NCI-H1694 treated with DMSO at 0.1 percent for 48 hours (cell line): Measurements from ENCODE around the gene CDT1.
A peak's percentile ranks its signal among the peaks of the same experiment; 100 is the strongest.

Source experiments
- DNase-seq: peaks from one replicate; lab custom pipeline; 2025; lab: John Stamatoyannopoulos, UW

Gene CDT1

GRCh38 chr16:88804552-88805339 lies 1.2 kb downstream of the CDT1 start:
- no peak for DNase-seq

DNA sequence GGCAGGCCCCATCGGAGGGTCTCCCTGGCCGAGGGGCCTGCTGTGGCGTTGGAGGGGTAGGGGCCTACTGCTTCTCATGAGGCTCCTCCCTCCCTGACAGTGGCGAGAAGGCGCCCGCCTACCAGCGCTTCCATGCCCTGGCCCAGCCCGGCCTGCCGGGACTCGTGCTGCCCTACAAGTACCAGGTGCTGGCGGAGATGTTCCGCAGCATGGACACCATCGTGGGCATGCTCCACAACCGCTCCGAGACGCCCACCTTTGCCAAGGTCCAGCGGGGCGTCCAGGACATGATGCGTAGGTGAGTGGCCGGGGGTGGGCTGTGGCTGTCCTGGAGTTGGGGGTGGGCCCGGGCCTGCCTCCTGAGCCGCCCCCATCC lies 1.7 kb downstream of the CDT1 start:
- no peak for DNase-seq

DNA sequence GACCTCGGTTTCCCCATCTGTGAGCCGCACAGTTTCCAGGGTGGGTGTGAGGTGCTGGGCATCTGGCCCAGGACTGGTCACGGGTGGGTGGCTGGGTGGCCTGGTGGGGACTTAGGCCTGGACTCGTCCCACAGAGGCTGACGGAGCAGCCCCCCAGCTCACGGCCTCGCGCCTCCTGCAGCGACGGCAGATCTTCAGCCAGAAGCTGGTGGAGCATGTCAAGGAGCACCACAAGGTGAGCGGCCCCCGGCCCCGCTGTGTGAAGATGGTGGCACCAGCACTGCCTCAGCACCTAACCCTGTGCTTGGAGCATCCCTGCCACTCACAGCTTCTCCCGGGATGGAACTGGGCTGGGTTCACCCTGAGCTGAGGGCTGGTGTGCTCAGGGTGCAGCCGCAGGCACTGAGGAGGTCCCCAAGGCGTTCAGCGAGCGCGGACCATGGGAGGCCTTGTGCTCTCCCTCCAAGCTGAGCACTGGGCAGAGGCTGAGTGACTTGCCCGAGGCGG lies 2.4 kb downstream of the CDT1 start:
- DNase-seq: no peak

GRCh38 chr16:88806491-88807111 lies 3.0 kb downstream of the CDT1 start:
- no peak for DNase-seq

DNA sequence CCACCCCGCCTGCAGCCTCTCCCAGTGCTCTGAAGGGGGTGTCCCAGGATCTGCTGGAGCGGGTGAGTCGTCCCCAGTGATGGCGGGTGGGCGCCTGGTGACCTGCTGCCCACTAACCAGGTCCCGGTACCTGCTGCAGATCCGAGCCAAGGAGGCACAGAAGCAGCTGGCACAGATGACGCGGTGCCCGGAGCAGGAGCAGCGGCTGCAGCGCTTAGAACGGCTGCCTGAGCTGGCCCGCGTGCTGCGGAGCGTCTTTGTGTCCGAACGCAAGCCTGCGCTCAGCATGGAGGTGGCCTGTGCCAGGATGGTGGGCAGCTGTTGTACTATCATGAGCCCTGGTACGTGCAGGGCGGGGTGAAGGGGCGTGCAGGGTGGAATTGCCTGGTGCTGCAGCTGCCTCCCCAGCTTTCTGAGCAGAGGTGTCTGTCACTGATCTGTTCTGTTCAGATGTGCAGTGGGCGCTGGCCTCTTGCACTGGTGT lies 3.6 kb downstream of the CDT1 start:
- DNase-seq: no peak

GRCh38 chr16:88807626-88808453 lies 4.3 kb downstream of the CDT1 start:
- DNase-seq: no peak

DNA sequence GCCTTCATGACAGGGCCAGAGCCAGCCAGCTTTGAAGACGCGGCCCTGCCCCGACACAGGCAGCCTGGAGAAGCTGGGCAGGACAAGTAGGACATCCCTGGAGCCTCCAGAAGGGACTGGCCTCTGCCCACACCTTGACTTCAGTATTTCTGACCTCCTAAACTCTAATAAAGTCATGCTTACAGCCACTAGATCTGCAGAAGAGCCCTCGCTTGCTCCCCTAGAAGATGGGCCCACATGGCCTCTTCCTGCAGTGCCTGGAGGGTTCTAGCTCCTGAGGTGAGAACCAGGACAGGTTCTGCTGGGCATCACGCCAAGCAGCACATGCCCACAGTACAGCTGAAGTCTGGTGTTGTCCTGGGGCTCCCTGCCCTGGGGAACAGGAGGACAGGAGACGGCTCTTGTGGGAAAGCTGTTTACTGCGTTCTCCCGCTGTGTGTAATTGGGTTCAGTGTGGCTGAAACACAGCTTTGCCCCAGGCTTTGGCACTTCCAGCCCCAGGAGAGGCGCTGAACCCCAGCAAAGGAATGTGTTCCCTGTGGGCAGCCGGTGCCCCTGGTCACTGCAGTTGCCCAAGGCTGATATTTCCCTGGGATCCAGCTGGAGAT lies 5.6 kb downstream of the CDT1 start:
- no peak for DNase-seq

DNA sequence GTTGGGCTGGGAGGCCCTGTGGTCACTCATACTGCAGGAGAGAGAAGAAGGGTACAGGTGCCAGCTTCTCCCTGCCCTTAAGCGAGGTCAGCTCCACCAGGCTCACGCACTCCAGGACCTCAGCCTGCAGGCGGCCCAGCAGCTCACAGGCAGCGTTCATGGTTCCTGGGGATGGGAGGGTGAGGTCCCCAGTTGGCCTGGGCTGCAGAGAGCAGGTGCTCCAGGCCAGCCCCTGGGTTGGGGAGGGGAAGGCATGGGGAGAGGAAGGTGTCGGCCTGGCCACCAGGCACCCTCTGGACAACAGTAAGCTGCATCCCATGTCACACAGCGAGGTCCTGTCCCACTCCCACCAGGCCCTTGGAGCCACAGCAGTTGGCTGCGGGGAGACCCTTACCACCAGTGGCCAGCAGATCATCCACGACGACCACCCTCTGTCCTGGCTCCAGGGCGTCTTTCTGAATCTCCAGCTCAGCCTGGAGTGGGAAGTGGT lies 6.1 kb downstream of the CDT1 start:
- no peak for DNase-seq

GRCh38 chr16:88810166-88810911 lies 6.8 kb downstream of the CDT1 start:
- DNase-seq: no peak

GRCh38 chr16:88810912-88811768 lies 7.6 kb downstream of the CDT1 start:
- peak; percentile 45 for DNase-seq

DNA sequence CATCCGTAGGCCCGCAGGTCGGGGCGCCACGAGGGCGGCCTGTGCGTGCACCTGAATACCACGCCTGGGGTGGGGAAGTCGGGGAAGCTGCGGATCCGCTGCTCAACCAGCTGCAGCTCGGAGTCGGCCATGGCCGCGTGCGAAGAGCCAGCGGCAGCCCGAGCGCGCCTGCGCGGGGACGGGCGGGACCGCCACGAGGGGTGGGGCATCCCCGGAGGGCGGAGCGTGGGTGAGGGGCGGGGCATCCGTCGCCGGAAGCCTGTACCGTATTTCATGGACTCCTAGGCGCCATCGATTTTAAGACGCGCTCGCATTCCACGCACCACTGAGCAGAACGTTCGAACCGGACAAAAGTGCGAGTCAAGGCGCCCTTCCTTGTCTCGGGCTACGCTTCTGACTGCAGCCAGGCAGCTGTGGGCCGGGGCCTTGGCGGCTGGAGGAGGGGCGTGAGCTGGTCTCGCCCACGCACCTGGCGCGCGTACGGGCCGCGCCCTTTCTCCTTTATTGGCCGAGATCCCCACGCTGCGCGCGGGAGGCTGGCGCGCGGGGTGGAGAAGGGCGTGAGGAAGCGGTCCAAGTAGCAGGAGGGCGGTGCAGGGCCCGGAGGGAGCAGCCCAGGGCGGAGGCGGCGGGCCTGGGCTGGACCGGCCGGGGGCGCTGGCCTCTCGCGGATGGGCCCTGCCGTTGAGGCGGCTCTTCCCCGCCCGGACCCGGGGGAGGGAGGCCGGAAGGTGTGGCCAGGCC lies 8.4 kb downstream of the CDT1 start, which contains the start of gene APRT:
Gene APRT (minus strand): TSS at position 160 of the 744 bp plus-strand sequence. CDS start 29 bp downstream, at position 131.
- peak; percentile 61 for DNase-seq

DNA sequence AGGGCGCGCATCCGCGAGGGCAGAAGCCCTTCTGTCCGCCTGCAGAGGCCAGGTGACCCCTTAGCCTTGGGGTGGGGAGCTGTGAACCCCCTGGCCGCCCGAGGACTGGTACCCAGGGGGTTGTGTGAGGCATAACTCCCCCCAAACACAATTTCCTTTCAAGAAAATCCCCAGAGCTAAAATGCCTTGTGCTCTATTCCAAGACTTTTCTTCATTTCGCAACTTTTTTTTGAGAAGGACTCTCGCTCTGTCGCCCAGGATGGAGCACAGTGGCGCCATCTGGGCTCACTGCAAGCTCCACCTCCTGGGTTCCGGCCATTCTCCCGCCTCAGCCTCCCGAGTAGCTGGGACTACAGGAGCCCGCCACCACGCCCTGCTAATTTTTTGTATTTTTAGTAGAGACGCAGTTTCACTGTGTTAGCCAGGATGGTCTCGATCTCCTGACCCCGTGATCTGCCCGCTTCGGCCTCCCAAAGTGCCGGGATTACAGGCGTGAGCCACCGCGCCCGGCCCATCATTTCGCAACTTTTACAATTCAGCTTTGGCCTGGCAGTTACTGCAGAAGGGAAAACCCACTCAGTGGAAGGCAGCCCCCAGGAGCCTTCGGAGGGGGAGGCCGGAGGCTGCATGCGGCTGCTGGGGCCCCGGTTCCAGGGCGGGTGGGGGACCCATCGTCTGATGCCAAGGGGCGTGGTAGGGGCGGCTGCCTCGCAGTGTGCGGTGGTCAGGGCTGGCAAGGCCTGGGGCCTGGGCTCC lies 9.1 kb downstream of the CDT1 start:
- no peak for DNase-seq

GRCh38 chr16:88813269-88814143 lies 9.9 kb downstream of the CDT1 start:
- no peak for DNase-seq

DNA sequence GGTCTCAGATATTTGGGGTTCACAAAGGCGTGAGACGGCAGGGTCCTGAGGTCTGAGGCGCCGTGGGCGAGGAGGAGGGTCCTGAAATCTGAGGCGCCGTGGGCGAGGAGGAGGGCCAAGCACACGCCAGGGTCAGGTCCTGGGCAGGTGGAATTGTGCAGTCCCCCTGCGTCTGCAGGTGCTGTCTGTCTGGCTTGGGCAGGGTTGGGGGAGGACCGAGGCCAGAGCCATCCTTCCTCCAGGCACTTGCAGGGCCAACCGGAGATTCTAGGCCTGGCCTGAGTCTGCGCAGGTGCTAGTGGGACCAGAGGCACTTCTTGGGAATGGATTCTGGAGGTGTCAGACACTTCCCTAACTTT lies 10.5 kb downstream of the CDT1 start:
- no peak for DNase-seq

GRCh38 chr16:88815227-88815626 lies 11.6 kb downstream of the CDT1 start:
- DNase-seq: no peak

DNA sequence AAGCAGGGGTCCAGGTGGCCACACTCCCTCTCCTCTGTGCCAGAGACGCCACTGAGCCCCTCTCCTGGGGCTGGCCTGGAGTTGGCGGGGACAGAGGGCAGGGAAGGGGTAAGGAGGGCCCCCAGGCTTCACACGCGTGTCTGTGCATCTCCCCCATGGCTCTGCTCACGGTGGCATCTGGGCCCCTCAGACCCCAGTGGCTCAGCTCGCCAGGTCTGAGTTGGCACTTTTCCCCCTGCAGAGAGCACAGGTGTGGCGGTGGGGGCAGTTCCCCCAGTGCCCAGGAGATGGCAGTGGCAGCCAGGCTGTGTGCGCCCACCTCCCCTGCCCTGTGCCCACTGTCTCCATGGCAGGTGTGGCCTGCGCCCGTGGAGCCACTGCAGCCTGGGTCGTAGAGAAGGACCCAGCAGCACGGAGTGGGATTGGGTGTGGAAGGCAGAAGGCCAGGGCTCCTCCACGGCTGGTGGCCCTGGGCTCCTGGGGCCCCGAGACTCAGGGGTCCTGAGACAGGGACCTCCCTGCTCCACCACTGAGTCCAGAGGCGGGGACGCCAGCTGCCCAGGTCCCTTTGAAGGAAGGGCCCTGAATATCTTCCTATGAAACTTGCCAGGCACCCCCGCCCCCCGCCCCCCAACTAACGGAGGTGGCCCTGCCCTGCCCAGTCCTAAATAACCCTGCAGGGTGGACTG lies 12.5 kb downstream of the CDT1 start:
- DNase-seq: peak; percentile 39
